Midbrain (tissue), 1 donor: ENCODE measurements around the gene TRIM72.
"Not testable (repeated sequence)": the region's sequence is repeated elsewhere in the genome, so short reads cannot be mapped to it uniquely, and the experiment has no call there.

Source experiments
- DNase-seq: peaks from one replicate; lab custom pipeline; 2025; lab: John Stamatoyannopoulos, UW

TRIM72 gene

GRCh38 chr16:31190818-31191444 is 23.0 kb upstream of the TRIM72 start:
- no peak for DNase-seq

- DNase-seq: no peak
These were observed 22.1 kb upstream of the TRIM72 start for GRCh38 chr16:31191697-31192428.

- no peak for DNase-seq
These were observed 20.9 kb upstream of the TRIM72 start for GRCh38 chr16:31192856-31193642.

- no peak for DNase-seq
These were observed 20.0 kb upstream of the TRIM72 start for GRCh38 chr16:31193874-31194273.

- no peak for DNase-seq
These were observed 19.0 kb upstream of the TRIM72 start for GRCh38 chr16:31194898-31195297.

GRCh38 chr16:31195861-31196260 is 18.1 kb upstream of the TRIM72 start:
- not testable (repeated sequence) for DNase-seq

GRCh38 chr16:31196324-31197088 is 17.4 kb upstream of the TRIM72 start:
- no peak for DNase-seq

GRCh38 chr16:31198207-31198882 is 15.6 kb upstream of the TRIM72 start:
- DNase-seq: no peak

- no peak for DNase-seq
These were observed 14.4 kb upstream of the TRIM72 start for GRCh38 chr16:31199430-31200041.

GRCh38 chr16:31200111-31200510 is 13.8 kb upstream of the TRIM72 start:
- not testable (repeated sequence) for DNase-seq

GRCh38 chr16:31200821-31201568 is 12.9 kb upstream of the TRIM72 start:
- DNase-seq: no peak

- DNase-seq: peak; percentile 4
These were observed 12.1 kb upstream of the TRIM72 start for GRCh38 chr16:31201582-31202413.

- DNase-seq: no peak
These were observed 11.2 kb upstream of the TRIM72 start, which contains the start of gene PYCARD for GRCh38 chr16:31202414-31203375. Gene PYCARD, minus strand, starts transcription at chr16:31202760. Its CDS starts 70 bp downstream, at chr16:31202690.

GRCh38 chr16:31204871-31205666 is 8.8 kb upstream of the TRIM72 start:
- DNase-seq: no peak

GRCh38 chr16:31206776-31207175 is 7.1 kb upstream of the TRIM72 start:
- DNase-seq: no peak

GRCh38 chr16:31213342-31213741 is 577 bp upstream of the TRIM72 start:
- no peak for DNase-seq

- no peak for DNase-seq
These were observed 878 bp downstream of the TRIM72 start for GRCh38 chr16:31214708-31215286.
